ENCODE data around the gene ZFX. TPM values are rescaled to one million over a fixed set of nuclear protein-coding genes. Genes with fewer than 3 reads are reported as not detected.

Gene ZFX
- total RNA-seq, 2 donors from 2014 or later = 44.0 to 44.4 TPM

DNA sequence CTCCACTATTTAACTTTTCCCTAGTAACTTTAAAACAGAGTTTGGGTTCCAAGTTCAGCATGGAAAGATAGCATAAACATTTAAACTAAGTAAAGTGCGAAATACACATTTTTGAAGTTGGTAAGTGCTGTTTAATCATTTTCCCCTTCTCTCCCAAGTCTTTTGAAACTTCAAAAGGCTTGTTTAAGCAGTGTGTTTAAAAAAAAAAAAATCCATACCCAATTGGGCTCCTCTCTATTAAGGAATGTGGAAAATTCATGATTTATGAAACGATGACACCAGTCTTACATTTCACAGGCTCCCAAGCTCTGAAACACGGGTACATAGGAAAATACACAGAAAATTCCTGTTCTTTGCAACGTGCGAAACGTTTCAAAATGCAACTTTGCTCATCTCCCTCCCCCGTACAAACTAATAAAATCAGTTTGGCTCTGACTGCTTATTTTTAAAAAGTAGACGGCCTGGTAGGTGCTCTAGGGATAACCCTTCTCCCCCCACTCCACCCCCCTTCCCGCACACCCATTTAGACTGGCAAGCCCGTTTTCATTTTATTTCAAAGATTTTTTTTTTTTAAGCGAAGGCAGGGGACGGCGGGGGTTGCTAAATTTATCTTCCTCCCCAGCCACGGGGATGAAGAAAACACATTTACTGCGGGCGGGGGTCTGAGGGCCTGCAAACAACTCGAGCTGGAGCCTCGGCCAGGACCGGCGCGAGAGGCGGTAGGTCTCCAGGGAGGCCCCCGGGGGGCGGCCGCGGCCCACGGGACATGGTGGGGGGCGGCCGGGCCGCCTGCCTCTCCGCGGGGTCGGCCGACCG lies 786 bp upstream of the ZFX start:
- H3K27ac ChIP-seq = peak overlapping the region; percentile 96
- H3K9me3 ChIP-seq = no peaks in the 10 kb centered on the region
- peak overlapping the region; percentile 64 for H3K4me3 ChIP-seq
- intact Hi-C loops (cut with DNase I) = no loop called here
- no peaks in the 10 kb centered on the region for H3K27me3 ChIP-seq
- peak overlapping the region; percentile 73 to 95 for H3K9ac ChIP-seq (ENCODE audit: low read depth in 2 of 2, low read length in 2 of 2)
- H3K4me1 ChIP-seq = peaks cover 7% of the 10 kb centered on the region
- peaks cover 4% of the 10 kb centered on the region for H3K36me3 ChIP-seq
- TF ChIP-seq, protein P1, sequence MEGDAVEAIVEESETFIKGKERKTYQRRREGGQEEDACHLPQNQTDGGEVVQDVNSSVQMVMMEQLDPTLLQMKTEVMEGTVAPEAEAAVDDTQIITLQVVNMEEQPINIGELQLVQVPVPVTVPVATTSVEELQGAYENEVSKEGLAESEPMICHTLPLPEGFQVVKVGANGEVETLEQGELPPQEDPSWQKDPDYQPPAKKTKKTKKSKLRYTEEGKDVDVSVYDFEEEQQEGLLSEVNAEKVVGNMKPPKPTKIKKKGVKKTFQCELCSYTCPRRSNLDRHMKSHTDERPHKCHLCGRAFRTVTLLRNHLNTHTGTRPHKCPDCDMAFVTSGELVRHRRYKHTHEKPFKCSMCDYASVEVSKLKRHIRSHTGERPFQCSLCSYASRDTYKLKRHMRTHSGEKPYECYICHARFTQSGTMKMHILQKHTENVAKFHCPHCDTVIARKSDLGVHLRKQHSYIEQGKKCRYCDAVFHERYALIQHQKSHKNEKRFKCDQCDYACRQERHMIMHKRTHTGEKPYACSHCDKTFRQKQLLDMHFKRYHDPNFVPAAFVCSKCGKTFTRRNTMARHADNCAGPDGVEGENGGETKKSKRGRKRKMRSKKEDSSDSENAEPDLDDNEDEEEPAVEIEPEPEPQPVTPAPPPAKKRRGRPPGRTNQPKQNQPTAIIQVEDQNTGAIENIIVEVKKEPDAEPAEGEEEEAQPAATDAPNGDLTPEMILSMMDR (IDR thresholded peaks at IDR 0.05) = no peak
- peak; percentile 41 for DNase-seq

DNA sequence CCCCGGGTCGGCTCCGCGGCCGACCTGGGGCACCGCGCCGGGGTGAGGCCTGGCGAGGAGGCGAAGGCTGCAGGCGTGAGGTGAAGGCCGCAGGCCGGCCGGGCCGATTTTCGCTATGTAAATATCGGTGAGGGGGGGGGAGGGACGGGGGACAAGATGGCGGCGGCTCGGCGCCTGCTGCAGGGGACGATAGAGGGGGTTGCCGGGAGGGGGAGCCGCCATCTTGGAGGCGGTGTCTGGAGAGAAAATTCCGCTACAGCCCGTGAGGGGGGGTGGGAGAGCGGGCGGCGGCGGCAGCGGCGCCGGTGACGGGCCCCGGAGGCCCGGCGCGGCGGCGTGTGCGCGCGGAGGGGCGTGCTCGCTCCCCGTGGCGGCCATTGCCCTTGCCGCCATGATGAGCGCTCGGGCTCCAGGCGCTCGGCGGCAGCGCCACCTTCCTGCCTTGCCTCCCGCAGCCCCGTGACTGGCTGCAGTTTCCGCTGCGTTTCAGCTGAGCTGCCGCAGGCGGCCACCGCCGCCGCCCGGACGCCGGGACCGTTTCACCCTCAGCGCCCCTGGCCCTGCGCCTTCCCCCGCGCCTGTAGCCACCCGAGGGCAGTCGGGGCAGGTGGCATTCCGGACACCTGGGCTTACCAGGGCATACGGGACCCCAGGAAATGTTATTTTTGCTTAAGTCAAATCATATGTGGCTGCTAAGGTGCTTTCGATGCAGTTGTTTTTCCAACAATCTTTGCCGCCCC lies 692 bp downstream of the ZFX start:
- Histone ChIP-seq H3K36me3 (peaks cover 5% of the 10 kb centered on the region), H3K4me1 (peaks cover 7% of the 10 kb centered on the region), H3K9me3 (no peaks in the 10 kb centered on the region), H3K4me3 (peak overlapping the region; percentile 64), H3K27ac (peak overlapping the region; percentile 96), H3K27me3 (no peaks in the 10 kb centered on the region), H3K9ac (ENCODE audit: low read depth in 2 of 2, low read length in 2 of 2) (peak overlapping the region; percentile 81 to 95)
- intact Hi-C loops (cut with DNase I) = loop anchor here (10.0 kb wide), 1 partner anchor 95 kb away; the partner anchor contains the start of gene EIF2S3
- peak; percentile 93 for DNase-seq
- TF ChIP-seq, protein P1 (IDR thresholded peaks at IDR 0.05) = peak; percentile 33

DNA sequence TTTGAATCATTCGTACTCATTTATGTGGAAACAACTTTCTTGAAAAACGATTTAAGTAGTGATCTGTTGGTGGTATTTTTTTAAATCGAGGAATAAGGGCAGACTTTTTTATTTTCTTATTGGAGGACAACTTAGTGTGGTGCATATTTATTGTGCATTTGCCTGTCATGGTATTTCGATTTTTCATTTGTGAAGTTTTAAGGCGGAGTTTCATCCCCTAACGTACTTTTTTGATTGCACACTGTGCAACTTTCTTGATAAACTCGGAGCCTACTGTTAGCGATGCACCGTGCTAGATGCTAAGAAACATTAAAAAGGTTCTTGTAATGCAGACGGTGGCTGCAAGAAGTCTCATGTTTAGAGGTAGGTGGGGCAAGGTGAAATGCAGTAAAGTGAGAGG lies 1.4 kb downstream of the ZFX start:
- no peaks in the 10 kb centered on the region for H3K9me3 ChIP-seq
- H3K4me1 ChIP-seq = peaks cover 7% of the 10 kb centered on the region
- intact Hi-C loops (cut with DNase I) = loop anchor here (10.0 kb wide), 1 partner anchor 96 kb away; the partner anchor contains the start of gene EIF2S3

DNA sequence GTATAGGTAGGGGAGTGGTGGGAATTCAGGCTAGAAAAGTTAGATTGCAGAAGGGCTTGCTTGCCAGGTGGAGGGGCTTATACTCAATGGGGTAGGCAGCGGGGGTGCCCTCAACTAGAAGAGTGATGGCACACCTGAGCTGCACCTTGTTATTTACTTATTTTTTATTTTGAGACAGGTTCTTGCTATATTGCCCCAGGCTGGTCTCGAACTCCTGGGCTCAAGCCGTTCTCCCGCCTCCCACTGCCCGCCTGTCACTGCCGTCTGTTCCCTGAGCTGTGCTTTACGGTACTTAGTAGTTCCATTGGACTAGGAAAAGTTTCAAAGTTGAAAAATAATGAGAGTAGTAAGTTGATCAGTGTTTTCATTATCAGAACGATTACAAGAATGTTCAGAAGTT lies 2.0 kb downstream of the ZFX start:
- Histone ChIP-seq H3K4me3 (peak overlapping the region; percentile 64), H3K27me3 (no peaks in the 10 kb centered on the region), H3K9me3 (no peaks in the 10 kb centered on the region), H3K36me3 (peaks cover 5% of the 10 kb centered on the region), H3K9ac (ENCODE audit: low read depth in 2 of 2, low read length in 2 of 2) (peak overlapping the region; percentile 51 to 81), H3K27ac (peak overlapping the region; percentile 96), H3K4me1 (peaks cover 7% of the 10 kb centered on the region)
- intact Hi-C loops (cut with DNase I) = loop anchor here (10.0 kb wide), 1 partner anchor 97 kb away; the partner anchor contains the start of gene EIF2S3
- no peak for DNase-seq
- TF ChIP-seq, protein P1 (IDR thresholded peaks at IDR 0.05) = no peak

More for the DNA sequence above, 1.4 kb downstream of the ZFX start:
- Histone ChIP-seq H3K27me3 (no peaks in the 10 kb centered on the region), H3K36me3 (peaks cover 5% of the 10 kb centered on the region), H3K9ac (ENCODE audit: low read depth in 2 of 2, low read length in 2 of 2) (peak overlapping the region; percentile 81 to 95), H3K27ac (peak overlapping the region; percentile 96), H3K4me3 (peak overlapping the region; percentile 64)
- DNase-seq = no peak
- TF ChIP-seq, protein P1 (IDR thresholded peaks at IDR 0.05) = no peak

DNA sequence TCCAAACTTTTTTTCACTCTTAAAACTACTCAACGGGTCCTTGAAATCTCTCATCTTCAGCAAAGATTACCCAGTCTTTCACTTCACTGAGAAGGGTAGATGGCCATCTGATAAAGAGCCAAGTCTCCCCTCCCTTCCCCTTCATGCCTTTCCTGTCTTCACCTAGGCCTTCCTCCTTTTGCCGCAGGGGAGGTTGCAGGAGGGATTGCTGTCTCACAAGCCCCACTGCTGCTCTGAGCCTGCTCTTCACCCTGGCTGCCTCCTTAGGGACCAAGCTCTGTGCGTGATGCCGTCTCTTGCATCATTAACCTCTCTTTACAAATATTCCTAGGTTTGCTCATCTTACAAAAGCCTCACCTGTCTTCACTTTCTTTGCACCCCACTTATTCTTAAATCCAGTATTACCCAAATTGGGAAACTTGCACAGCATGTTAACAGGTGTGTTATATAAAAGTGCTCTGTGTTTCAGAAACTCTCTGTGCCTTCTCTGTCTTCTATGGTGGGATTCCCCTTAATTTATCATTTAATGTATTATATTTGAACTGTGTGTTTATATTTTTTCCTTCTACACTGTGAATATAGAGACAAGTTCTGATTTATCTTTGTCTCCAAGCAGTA lies 3.8 kb downstream of the ZFX start:
- TF ChIP-seq, protein P1 (IDR thresholded peaks at IDR 0.05) = no peak
- Histone ChIP-seq H3K4me3 (no peak overlapping the region), H3K36me3 (peaks cover 5% of the 10 kb centered on the region), H3K4me1 (peaks cover 1% of the 10 kb centered on the region), H3K9me3 (no peaks in the 10 kb centered on the region), H3K27me3 (no peaks in the 10 kb centered on the region), H3K27ac (no peak overlapping the region), H3K9ac (ENCODE audit: low read depth in 2 of 2, low read length in 2 of 2) (no peak overlapping the region)
- intact Hi-C loops (cut with DNase I) = loop anchor here (10.0 kb wide), 1 partner anchor 98 kb away; the partner anchor contains the start of gene EIF2S3
- no peak for DNase-seq
